H9 (cell line): ENCODE results near the gene MTCL1. TPM values are rescaled to one million over a fixed set of nuclear protein-coding genes. Genes with fewer than 3 reads are reported as not detected.

Source experiments
- DNase-seq: peaks from one replicate; pipeline ENCODE4 v3.0.0-alpha.2; 2017
- H2AFZ ChIP-seq: one replicate; pipeline ENCODE4 v1.6.1; 2013; ENCODE audit warnings: mild to moderate bottlenecking, low read length, control low read depth, moderate library complexity
- H2AK5ac ChIP-seq: 2 replicates; pipeline ENCODE4 v1.6.1; 2013; ENCODE audit warnings: low read length, control low read depth, mixed read lengths; ENCODE audit not compliant: insufficient read length
- H2BK120ac ChIP-seq: one replicate; pipeline ENCODE4 v1.6.1; 2013; ENCODE audit warnings: low read depth, mild to moderate bottlenecking, low read length, control low read depth, inconsistent platforms; ENCODE audit not compliant: poor library complexity, severe bottlenecking
- H2BK12ac ChIP-seq: 2 replicates; pipeline ENCODE4 v1.6.1; 2013; ENCODE audit warnings: low read length, control low read depth, mixed read lengths, low read depth; ENCODE audit not compliant: insufficient read length
- H2BK15ac ChIP-seq: 2 replicates; pipeline ENCODE4 v1.6.1; 2013; ENCODE audit warnings: low read depth, low read length, control low read depth
- H2BK20ac ChIP-seq: one replicate; pipeline ENCODE4 v1.6.1; 2013; ENCODE audit warnings: low read depth, mild to moderate bottlenecking, low read length, control low read depth, inconsistent platforms; ENCODE audit not compliant: poor library complexity, severe bottlenecking
- H2BK5ac ChIP-seq: 2 replicates; pipeline ENCODE4 v1.6.1; 2013; ENCODE audit warnings: low read length, control low read depth, mixed read lengths; ENCODE audit not compliant: insufficient read length
- H3K14ac ChIP-seq: 2 replicates; pipeline ENCODE4 v1.6.1; 2013; ENCODE audit warnings: low read length, control low read depth; ENCODE audit not compliant: insufficient read depth
- H3K18ac ChIP-seq: 2 replicates; pipeline ENCODE4 v1.6.1; 2013; ENCODE audit warnings: low read depth, mild to moderate bottlenecking, mixed read lengths, low read length, control low read depth; ENCODE audit not compliant: insufficient read length
- H3K23ac ChIP-seq: 2 replicates; pipeline ENCODE4 v1.6.1; 2013; ENCODE audit warnings: low read length, control low read depth, mixed read lengths, low read depth; ENCODE audit not compliant: insufficient read length
- H3K23me2 ChIP-seq: 2 replicates; pipeline ENCODE4 v1.6.1; 2013; ENCODE audit warnings: low read depth, mild to moderate bottlenecking, mixed read lengths, low read length, control low read depth; ENCODE audit not compliant: insufficient read length, poor library complexity, severe bottlenecking
- H3K27ac ChIP-seq: 2 replicates; pipeline ENCODE4 v1.5.1; 2013; ENCODE audit warnings: low read length, control low read depth, mixed read lengths, low read depth; ENCODE audit not compliant: insufficient read length
- H3K27me3 ChIP-seq: 2 replicates; pipeline ENCODE4 v1.6.1; 2013; ENCODE audit warnings: low read length, control low read depth, inconsistent platforms; ENCODE audit not compliant: insufficient read depth
- H3K4ac ChIP-seq: 2 replicates; pipeline ENCODE4 v1.6.1; 2013; ENCODE audit warnings: low read depth, mild to moderate bottlenecking, control low read depth, inconsistent platforms, low read length, moderate library complexity
- H3K4me1 ChIP-seq: 2 replicates; pipeline ENCODE4 v1.6.1; 2013; ENCODE audit warnings: low read length, control low read depth, inconsistent platforms; ENCODE audit not compliant: insufficient read depth
- H3K4me2 ChIP-seq: 2 replicates; pipeline ENCODE4 v1.6.1; 2013; ENCODE audit warnings: low read length, control low read depth, mixed read lengths; ENCODE audit not compliant: insufficient read length, insufficient read depth
- H3K56ac ChIP-seq: 2 replicates; pipeline ENCODE4 v1.6.1; 2013; ENCODE audit warnings: low read depth, mild to moderate bottlenecking, mixed read lengths, low read length, control low read depth; ENCODE audit not compliant: insufficient read length
- H3K79me1 ChIP-seq: 2 replicates; pipeline ENCODE4 v1.6.1; 2013; ENCODE audit warnings: low read depth, mild to moderate bottlenecking, moderate library complexity, low read length, control low read depth, inconsistent platforms; ENCODE audit not compliant: insufficient read depth, poor library complexity, severe bottlenecking
- H3K79me2 ChIP-seq: 2 replicates; pipeline ENCODE4 v1.6.1; 2013; ENCODE audit warnings: low read length, control low read depth, inconsistent platforms; ENCODE audit not compliant: insufficient read depth
- H3K9ac ChIP-seq: 2 replicates; pipeline ENCODE4 v1.6.1; 2013; ENCODE audit warnings: low read length, control low read depth, mixed read lengths; ENCODE audit not compliant: insufficient read length; ENCODE audit errors: extremely low read depth
- H3K9me3 ChIP-seq: one replicate; pipeline ENCODE4 v1.6.1; 2013; ENCODE audit warnings: low read depth, low read length, inconsistent platforms; ENCODE audit not compliant: control insufficient read depth
- H3T11ph ChIP-seq: one replicate; pipeline ENCODE4 v1.6.1; 2013; ENCODE audit warnings: mild to moderate bottlenecking, low read length, control low read depth, inconsistent platforms
- H4K20me1 ChIP-seq: one replicate; pipeline ENCODE4 v1.6.1; 2013; ENCODE audit not compliant: control insufficient read depth, insufficient read length, insufficient read depth
- H4K5ac ChIP-seq: 2 replicates; pipeline ENCODE4 v1.6.1; 2013; ENCODE audit warnings: low read depth, mild to moderate bottlenecking, mixed read lengths, low read length, control low read depth; ENCODE audit not compliant: insufficient read length
- H4K8ac ChIP-seq: replicated peaks from 2 replicates; pipeline ENCODE4 v1.6.1; 2013; ENCODE audit warnings: low read length, control low read depth, mixed read lengths, low read depth; ENCODE audit not compliant: insufficient read length
- H4K91ac ChIP-seq: 2 replicates; pipeline ENCODE4 v1.6.1; 2013; ENCODE audit warnings: low read depth, mild to moderate bottlenecking, moderate library complexity, mixed read lengths, low read length, control low read depth; ENCODE audit not compliant: insufficient read length
- H3K27ac Mint-ChIP-seq, 3 experiments: 2 replicates in 2 of 3; 3 replicates in 1 of 3; pipeline ENCODE4 v1.8.0; 2020 to 2021; ENCODE audit warnings: mixed read lengths in 3 of 3, mild to moderate bottlenecking in 1 of 3, moderate library complexity in 1 of 3
- H3K27me3 Mint-ChIP-seq: 2 replicates; pipeline ENCODE4 v1.8.0; 2021; ENCODE audit warnings: low read depth, mild to moderate bottlenecking, moderate library complexity, mixed read lengths
- H3K36me3 Mint-ChIP-seq, 3 experiments: 2 replicates in 2 of 3; 3 replicates in 1 of 3; pipeline ENCODE4 v1.8.0; 2020 to 2021; ENCODE audit warnings: low read depth in 3 of 3, mixed read lengths in 3 of 3; ENCODE audit not compliant: insufficient read depth in 1 of 3
- H3K4me1 Mint-ChIP-seq, 2 experiments: 2 replicates each; pipeline ENCODE4 v1.8.0; 2020; ENCODE audit warnings: mixed read lengths in 2 of 2
- H3K4me3 Mint-ChIP-seq, 2 experiments: 2 replicates in 1 of 2; 3 replicates in 1 of 2; pipeline ENCODE4 v1.8.0; 2020 to 2021; ENCODE audit warnings: mild to moderate bottlenecking in 2 of 2, mixed read lengths in 2 of 2, moderate library complexity in 1 of 2
- H3K9me3 Mint-ChIP-seq, 2 experiments: 2 replicates in 1 of 2; 3 replicates in 1 of 2; pipeline ENCODE4 v1.8.0; 2020; ENCODE audit warnings: mild to moderate bottlenecking in 2 of 2, mixed read lengths in 2 of 2, moderate library complexity in 1 of 2
- CTCF ChIP-seq: fragments of 200-600 bp; sonication (generic); conservative IDR thresholded peaks from 3 replicates; pipeline ENCODE4 v1.8.0; 2021; ENCODE audit warnings: antibody characterized with exemption, mild to moderate bottlenecking
- WGBS: extraction: QIAGEN DNeasy Blood & Tissue Kit; methylation state at CpG from one replicate; pipeline ENCODE4 v1.1.7; 2013; ENCODE audit warnings: missing lambda C conversion rate, low lambda C conversion rate, mixed read lengths; ENCODE audit not compliant: insufficient read length; ENCODE audit errors: extremely low coverage; 5-methylcytosine and 5-hydroxymethylcytosine counted together
- total RNA-seq: library from RNA; stranded (reverse); gene quantifications from 2 replicates; pipeline ENCODE4 v1.2.1, GENCODE V29; 2021

Gene MTCL1
- total RNA-seq, 1 experiment from 2014 or later = 50.7 TPM

DNA sequence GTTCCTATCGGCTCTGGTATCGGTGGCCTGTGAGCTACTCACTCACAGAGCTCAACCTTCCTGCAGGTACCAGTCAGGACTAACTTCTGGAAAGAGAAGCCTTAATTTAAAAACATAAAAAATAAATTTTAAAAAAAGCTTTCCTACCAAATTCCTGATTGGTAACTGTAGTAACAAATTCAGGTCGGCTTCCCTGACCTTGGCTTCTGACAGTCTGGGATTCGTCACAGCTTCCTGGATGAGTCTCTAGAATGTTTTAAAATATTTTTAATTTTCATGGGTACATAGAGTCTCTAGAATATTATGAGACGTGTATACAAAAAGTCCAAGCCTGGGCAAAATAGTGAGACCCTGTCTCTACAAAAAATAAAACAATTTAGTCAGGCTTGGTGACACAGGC is 45.0 kb upstream of the MTCL1 start:
- Histone ChIP-seq H2AK5ac (no peak overlapping the region), H3K27me3 (no peaks in the 10 kb centered on the region), H3K27ac (no peak overlapping the region), H3K23me2 (no peaks in the 10 kb centered on the region), H3K23ac (no peak overlapping the region), H2BK12ac (no peak overlapping the region), H3K18ac (no peak overlapping the region), H3K79me2 (no peaks in the 10 kb centered on the region), H3K9me3 (no peaks in the 10 kb centered on the region), H3K4me2 (no peak overlapping the region), H2BK5ac (no peak overlapping the region), H3K79me1 (no peaks in the 10 kb centered on the region), H3T11ph (no peak overlapping the region), H4K8ac (no peak overlapping the region), H2BK20ac (no peak overlapping the region), H4K5ac (no peak overlapping the region), H3K56ac (no peak overlapping the region), H2AFZ (no peak overlapping the region), H4K20me1 (no peaks in the 10 kb centered on the region), H2BK120ac (no peak overlapping the region), H3K9ac (no peak overlapping the region), H4K91ac (no peak overlapping the region), H3K4ac (no peak overlapping the region), H2BK15ac (no peak overlapping the region), H3K14ac (no peak overlapping the region), H3K4me1 (peaks cover 7% of the 10 kb centered on the region)
- TF ChIP-seq CTCF = no peak
- no peak overlapping the region for H3K27ac Mint-ChIP-seq
- DNase-seq = no peak
- H3K36me3 Mint-ChIP-seq = peaks cover 0 to 2% (median 0%) of the 10 kb centered on the region in 3 experiments; a peak in 2 of 7 replicates
- H3K9me3 Mint-ChIP-seq = no peaks in the 10 kb centered on the region; a peak in 1 of 5 replicates
- H3K4me3 Mint-ChIP-seq = no peak overlapping the region
- peaks cover 46 to 48% of the 10 kb centered on the region in 2 experiments for H3K4me1 Mint-ChIP-seq
- no CpG with 5 or more reads among the region's 5 CpGs for WGBS
- H3K27me3 Mint-ChIP-seq = no peaks in the 10 kb centered on the region; the same call in 1 of the 2 replicates
